Measurements from ENCODE around the gene RIMKLA.

RIMKLA gene

DNA sequence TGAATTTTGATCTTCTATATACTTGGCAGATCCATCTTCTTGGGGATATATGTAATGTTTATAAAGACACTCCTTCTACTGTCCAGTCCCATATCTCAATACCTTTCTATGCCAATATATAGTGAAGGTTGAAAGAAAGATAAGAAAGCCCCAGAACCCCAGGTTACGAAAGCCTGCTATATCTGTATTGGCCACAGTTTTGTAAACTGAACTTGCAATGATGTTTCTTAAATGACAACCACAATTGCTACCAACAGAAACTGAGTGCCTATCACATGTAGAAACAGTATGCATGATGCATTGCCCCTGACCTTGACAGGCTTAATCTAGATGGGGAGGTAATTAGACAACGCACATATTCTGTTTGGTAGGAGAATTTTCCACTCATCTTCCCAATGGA, 7.8 kb upstream of the RIMKLA start:
- no peak for DNase-seq (ENCODE audit: low read depth, low spot score)

DNA sequence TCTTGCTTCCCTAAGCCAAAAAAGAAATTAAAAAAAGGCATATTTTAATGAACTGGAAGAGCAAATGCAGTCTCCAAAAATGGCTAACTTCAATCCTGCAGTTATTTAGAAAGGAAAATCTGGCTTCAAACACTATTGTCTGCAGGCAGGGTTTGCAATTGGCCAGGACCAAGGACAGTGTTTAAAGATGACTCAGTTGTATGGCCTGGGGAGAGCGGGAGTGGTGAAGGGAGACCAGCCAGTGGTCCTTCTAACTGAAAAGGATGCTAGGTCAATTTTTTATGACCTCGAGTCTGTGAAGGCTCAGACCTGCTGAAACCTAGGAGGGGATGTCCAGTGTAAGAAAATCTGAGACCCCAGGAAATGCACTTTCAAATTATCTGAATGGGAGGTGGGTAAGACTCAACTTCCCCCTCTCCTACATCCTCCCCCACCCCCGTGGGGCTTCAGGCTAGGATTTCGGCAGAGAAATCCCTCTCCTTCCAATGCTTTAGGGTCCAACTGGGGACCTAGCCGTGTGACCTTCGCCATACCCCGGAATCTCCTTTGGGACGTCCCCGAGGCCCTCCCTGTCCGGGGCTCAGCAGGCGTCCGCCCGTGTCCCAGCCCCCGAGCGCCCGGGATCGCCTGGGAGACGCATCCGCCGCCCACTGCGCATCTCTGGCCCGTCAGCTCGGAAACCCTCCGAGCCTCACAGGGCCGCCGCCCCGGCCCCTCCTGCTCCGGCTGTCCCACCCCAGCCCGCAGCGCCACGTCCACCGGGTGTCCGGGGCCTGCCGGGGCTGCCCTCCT, 602 bp upstream of the RIMKLA start:
- no peak for DNase-seq (ENCODE audit: low read depth, low spot score)

DNA sequence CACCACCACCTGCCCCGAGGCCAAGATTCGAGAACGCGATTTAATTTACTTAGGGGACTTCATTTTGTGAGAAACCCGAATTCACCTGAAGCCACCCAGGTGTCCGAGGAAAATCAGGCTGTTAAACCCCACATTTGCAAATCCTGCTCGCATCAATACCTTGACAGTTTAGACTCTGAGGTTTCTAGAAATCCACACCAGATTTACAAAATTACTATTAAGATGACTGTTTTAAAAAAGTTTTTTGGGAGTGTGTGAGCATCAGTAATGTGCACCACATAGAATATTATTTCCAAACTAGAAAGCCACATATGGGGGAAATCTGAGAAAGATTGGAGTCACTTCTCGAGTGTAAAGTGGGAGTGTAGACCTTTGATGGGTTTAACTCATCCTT, 685 bp downstream of the RIMKLA start:
- DNase-seq (ENCODE audit: low read depth, low spot score): no peak

DNA sequence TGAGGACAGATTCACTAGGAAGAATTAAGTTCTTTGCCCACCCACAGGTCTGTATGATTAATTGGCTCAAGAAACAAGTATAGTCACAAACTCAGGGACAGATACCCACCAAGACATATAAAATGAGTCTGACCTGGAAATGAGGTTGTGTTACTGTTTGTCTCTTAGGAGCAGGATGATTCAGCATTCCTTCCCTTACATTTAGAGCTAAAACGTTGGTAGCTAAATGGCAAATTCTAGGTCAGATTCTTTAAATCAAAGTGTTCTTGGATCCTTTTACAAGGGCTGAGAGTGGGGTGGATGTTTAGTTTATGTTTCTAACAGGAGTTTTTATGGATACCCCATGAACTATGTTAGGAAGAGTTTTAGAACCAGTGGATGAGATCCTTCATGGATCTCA, 4.7 kb downstream of the RIMKLA start:
- DNase-seq (ENCODE audit: low read depth, low spot score): no peak

DNA sequence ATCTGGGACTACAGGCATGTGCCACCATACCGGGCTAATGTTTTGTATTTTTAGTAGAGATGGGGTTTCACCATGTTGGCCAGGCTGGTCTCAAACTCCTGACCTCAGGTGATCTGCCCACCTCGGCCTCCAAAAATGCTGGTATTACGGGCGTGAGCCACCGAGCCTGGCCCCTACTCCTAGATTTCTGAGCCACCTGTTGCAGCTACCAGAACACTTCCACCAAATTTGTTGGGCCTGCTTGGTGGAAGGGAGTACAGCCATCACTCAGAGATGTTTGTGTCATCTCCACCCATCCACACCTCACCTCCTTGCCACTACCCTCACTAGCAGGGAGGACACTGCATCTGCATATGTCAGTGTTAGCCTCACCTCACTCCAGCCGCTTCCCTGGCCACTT, 5.5 kb downstream of the RIMKLA start:
- no peak for DNase-seq (ENCODE audit: low read depth, low spot score)

DNA sequence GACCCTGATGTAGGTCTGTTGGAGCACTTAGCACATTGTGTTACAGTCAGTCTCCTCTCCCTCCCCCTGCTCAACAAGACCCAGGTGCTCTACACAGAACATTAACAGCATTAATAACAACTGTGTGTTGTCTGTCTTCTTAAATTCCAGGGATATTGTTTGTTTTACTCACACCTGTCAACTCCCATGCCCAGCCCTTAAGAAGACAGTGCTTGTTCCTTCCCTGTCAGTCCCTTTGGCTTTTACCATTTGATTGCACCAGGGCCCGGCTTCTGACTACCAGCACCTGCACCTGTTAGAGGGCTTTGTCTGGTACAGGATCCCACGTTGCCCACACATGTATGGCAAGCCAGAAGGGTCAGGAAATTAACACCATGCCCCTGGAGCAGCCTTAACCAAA, 11.7 kb downstream of the RIMKLA start:
- no peak for DNase-seq (ENCODE audit: low read depth, low spot score)

DNA sequence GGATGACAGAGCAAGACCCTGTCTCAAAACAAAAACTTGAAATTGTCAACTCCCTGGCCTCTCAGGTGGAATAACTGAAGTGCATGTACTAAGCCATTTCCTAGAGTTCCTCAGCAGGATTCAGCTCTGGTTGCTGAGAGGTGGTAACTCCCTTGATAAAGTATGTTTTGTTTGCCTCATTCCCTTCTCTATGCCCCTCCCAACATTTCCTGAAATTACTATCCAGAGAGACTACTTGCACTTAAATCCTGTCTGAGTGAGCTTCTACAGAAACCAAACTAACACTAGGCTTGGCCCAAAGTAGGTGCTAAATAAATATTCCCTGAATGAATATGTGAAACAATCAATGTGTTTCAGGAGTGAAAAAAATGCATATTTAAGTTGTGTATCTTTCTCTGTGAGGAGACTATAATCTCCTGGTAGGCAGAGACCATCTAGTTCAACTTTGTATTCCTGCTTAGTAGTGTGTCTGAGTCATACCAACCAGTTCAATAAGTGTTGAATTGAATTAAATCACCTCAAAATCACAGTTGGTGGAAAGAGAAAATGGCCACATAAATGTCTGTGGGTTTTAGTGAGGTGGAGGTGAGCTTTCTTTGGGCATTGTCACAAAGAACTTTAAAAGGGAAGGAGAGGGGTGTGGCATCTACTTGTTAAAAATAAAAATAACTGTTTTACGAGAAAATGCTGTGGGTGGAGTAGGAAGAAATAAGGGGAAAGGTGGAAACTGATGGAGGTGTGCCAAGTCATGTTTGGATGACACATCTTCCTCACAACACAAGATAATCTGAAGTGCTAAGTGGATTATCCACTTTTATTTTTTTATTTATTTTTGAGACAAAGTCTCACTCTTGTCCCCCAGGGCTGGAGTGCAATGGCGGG, 12.6 kb downstream of the RIMKLA start:
- DNase-seq (ENCODE audit: low read depth, low spot score): no peak

DNA sequence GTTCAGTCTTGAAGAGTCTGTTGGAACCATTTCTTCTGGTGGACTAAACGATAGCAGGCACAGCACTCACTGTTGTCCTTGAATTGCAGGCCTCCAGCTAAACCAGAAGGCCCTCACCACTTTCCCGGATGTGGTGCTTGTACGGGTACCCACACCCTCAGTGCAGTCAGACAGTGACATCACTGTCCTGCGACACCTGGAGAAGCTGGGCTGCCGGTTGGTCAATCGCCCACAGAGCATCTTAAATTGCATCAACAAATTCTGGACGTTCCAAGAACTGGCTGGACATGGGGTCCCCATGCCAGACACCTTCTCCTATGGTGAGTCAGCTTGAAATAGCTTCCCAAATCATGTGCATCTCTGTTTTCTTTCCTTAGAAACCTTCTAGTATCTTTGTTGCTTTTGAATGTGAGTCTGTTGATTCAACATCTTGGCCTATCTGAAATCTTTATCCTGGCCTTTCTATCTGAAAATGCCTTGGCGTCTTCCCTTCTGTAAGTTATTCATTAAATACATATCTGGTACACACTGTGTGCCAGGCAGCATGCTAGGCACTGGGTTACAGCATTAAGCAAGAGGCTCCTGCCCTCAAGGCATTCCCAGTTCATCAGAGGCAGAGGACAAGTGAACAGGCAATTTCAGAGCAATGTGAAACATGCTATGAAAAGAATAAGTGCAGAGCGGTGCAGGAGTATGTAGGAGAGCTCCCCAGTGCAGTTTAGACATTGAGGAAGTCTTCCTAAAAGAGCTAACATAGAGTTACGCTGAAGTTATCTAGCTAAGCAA, 18.9 kb downstream of the RIMKLA start:
- no peak for DNase-seq (ENCODE audit: low read depth, low spot score)

DNA sequence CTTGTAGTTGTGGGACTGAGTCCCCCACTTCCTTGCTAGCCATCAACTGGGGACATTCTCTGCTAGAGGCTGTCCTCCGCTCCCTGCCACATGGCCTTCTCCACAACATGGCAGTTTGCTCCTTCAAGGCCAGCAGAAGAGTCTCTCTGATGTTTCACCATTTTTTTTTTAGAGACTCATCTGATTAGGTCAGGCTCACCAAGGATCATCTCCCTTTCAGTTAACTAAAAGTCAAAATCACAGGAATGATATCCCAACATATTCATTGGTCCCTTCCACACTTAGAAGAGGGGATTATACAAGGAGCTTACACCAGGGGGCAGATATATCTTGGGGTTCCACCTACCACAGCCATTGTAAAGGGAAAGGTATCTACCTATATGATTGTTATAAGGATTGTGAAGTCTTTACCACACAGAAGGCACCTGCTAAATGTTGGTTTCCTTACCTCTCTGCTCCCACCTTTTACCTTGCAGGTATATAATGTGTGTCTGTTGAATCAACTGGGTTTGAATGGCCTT, 23.3 kb downstream of the RIMKLA start:
- DNase-seq (ENCODE audit: low read depth, low spot score): no peak

DNA sequence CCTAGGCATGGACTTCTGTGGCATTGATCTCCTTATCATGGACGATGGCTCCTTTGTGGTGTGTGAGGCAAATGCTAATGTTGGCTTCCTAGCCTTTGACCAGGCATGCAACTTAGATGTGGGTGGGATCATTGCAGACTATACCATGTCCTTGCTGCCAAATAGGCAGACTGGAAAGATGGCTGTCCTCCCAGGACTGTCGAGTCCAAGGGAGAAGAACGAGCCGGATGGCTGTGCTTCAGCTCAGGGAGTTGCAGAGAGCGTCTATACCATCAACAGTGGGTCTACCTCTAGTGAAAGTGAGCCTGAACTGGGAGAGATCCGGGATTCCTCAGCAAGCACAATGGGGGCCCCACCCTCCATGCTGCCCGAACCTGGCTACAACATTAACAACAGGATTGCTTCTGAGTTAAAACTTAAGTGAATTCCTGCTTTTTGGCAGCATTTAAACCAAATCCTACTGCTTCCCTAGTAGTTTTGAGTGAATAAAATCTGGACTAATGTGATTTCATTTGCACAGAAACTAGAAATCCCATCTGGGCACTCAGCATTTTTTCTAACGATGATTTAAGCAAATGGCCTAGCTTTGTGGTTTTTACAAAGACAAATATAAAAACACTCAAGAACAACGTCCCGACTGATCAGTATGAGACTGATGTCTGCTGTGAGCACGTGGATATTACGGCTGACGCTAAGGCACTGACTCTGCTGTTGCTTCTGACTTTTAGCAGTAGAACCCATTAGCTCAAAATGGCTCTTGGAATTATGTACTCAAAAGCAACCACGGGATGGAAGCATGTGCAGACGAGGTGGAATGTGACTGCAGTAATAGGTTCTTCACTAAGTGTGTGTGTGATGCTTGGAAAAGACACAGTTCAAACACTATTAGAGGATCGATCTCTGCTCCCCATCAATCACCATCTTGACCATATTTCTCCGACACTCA, 34.2 kb downstream of the RIMKLA start:
- DNase-seq (ENCODE audit: low read depth, low spot score): no peak

DNA sequence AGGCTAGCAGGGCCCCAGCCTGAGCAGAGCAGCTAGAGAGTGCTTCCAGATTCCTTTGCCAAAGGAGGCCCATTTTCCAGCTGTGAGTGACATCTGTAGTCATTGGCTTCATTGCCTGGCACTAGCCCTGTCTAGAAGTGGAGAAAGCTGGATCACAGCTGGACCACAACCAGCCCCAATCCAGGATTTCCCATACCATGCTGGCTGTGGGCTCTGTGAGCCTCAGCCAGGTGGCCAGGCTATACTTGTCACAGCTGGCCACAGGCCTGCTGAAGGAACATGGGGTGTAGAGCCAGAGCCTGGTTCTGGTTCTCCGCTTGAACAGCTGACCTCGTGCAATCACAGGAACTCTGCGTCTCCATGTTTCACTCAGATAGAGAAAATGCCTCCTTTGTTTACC, 36.6 kb downstream of the RIMKLA start:
- DNase-seq (ENCODE audit: low read depth, low spot score): no peak

DNA sequence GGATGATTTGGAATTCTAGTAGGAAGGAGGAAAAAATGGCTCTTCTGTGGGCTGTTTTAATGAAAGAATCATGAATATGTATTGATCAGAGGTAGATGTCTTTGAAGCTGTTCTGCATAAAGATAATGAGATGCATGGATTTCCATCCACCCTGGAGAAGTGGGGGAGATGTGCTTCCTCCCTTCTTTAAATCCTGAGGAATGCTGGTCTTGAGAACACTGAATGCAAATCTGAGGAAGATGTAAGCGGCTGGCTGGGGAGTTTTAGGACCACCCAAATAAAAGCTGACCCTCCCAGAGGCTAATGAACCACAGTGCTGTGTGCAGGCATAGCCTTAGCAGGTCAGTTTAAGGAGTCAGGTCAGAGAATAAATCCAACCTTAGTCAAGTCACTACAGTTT, 37.9 kb downstream of the RIMKLA start:
- DNase-seq (ENCODE audit: low read depth, low spot score): no peak

DNA sequence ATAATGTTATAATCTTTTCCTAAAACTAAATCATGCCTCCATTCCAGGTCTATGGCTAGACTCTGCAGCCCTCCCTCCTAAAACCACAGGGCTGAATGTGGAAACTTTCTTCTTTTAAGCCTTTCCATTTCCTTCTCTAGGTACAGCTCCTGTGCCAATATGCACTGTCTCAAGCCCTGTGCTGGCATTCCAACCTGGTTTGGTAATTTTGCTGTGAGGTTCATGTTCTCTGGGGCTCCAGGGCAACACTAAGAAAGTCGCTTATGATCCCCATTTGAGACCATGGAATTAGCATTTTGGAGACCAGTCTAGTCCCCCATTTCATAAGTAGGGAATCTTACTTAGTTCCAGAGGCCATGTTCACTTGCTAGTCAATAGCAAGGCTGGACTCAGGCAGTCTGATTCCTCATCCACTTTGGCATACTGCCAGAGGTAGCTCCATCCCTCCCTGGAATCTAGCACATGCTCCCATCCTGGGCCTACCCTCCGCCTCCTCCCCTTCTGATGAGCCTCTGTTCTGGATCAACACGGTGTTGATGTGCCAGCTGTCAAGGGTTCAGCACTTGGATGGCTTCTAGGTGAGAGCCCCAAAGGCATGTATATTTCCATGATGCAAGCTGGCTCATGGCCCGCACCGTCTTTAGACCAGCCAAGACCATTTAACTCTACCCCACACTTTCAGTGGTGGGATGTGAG, 38.7 kb downstream of the RIMKLA start:
- no peak for DNase-seq (ENCODE audit: low read depth, low spot score)

DNA sequence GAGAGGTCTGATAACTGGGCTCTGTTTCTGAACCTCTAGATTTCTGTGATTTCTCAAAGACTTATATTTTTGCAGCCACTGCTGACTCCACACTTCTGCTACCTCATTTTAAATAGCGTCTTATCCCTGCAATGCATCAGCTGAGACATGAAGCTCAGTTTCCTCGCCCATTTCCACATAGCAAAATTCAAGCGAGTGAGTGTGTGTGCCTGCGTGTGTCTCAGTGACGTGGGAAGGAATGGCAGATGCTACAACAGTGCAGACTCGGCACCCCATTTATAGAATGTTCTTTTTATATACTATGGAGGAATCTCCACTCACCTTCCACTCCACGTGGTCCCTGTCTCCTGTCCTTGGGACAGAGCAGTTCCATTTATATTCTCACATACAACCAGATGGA, 39.5 kb downstream of the RIMKLA start:
- no peak for DNase-seq (ENCODE audit: low read depth, low spot score)

DNA sequence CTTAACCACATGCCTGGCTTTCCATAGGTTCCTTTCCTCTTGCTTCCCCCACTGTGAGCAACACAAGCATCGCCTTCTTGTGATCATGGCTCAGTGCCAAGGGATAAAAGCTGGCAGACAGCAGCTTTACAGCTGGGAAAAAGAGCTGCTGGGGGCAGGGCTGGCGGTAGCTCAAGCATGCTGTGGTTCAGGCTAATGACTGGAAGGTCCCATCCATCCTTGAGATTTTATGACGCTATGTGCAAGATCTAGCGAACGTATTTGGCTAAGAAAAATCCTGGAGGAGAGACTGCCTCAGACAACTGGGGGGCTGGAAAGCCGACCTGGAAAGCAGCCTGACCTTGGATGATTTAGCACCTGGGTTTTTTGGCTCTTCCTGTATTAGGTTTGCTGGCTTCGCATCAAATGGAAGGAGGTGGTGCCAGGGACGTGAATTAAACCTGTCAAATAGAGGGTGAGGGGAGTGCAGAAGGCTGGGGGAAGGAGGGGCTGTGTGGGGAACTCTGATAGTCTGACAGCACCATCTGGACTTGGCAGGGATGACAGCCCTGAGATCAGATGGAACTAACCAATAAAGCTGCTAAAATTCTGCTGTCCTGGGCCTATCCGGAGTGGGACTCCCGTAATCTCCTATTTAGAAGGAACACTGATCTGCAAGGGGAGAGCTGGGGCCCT, 40.5 kb downstream of the RIMKLA start:
- DNase-seq (ENCODE audit: low read depth, low spot score): no peak

DNA sequence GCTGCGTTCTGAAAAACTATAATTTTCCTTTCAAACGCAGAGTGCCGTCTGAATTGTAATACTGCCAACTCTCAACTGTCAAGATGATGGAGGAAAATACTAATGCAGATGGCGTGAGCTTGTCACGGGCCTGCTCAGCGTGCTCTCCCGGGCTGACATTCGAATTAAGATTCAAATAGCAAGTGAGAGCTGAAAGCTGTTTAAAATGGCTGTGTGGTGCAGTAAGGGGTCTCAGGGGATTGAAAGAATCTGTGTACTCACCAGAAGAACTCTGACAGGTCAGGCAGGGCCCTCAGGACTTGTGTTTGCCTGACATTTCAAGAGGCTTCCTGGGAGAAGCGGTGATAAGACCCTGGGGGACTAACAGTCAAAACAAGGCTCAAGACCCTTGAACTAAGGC, 42.1 kb downstream of the RIMKLA start:
- DNase-seq (ENCODE audit: low read depth, low spot score): no peak

DNA sequence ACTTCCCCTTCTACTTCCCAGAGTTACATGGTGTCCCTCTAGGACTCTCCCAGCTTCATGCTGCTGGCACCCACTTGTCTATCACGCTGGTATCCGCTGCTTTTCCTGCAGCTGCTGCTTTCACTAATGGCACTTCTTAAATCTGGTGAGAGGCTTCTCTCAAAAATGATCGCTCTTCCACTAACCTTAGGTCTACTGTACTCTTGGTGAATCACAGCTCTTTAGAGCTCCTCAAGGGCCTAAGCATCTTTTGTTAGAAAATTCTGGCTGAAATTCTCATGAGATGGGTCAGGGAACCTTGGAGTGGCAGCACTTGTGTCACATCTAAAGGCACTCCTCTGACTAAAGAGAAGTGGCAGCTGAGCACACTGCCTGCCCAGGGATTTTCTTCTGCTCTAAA, 43.1 kb downstream of the RIMKLA start:
- no peak for DNase-seq (ENCODE audit: low read depth, low spot score)

DNA sequence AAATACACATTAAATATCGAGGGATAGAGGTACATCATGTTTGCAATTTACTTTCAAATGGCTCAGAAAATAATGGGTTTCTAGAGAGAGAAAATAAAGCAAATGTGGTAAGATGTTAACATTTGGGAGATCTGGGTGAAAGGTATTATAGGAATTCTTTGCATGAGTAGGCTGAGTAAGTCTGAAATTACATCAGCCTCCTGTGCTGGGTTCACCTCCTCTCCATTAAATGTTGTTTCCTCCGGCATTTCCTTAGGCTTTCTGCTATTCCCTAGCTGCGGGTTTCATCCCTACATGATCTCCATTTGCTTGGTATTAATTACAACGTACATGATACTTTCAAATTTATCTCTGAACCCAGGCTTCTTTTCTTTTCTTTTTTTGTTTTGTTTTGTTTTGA, 43.6 kb downstream of the RIMKLA start:
- DNase-seq (ENCODE audit: low read depth, low spot score): no peak

DNA sequence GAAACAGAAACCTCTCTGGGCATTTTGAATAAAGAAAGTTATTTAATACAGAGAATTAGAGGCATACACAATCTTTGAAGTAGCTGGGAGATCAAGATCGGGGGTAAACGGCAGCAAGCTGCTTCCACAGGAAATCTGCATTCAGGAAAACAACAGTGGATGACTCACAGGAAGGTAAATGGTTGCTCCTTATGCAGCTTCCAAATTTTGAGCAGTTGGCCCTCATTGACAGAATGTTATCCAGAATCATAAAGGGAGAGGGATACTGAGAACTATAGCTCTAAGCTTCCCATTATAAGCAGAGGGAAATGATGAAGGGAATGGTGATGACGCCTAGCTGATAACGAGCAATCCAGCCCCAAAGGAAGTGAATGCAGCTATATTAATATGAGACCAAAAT, 46.6 kb downstream of the RIMKLA start:
- DNase-seq (ENCODE audit: low read depth, low spot score): no peak

DNA sequence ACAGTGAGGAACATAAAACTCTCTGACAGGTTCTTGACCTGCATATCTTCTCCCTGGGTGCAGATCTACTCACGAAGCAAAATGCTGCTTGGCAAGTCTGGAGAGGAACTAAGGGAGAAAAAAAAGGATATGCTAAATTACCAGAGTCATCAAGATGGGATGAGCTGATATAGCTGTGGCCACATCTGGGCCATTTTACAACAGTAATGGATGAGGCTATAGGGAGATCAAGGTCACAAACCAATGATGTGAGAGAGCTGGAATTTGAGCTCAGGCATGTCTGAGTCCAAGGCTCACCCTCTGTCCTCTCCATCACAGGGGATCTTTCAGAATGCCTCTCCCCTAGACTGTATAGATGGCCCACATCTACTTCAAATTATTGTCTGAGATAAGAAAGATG, 49.0 kb downstream of the RIMKLA start:
- no peak for DNase-seq (ENCODE audit: low read depth, low spot score)

All from smooth muscle cell of the brain vasculature (primary cell).